HepG2 (cell line): ENCODE data around the gene RAB5B. TPM values are rescaled to one million over a fixed set of nuclear protein-coding genes. Genes with fewer than 3 reads are reported as not detected.
A peak's percentile ranks its signal among the peaks of the same experiment; 100 is the strongest.

ENCODE experiments used
- ATF6 ChIP-seq: sonication (generic); formaldehyde crosslinking; conservative IDR thresholded peaks from 2 replicates; pipeline ENCODE4 v1.4.0; 2020; ENCODE audit warnings: missing genetic modification reagents
- EEA1 ChIP-seq: sonication (generic); formaldehyde crosslinking; IDR thresholded peaks from 2 replicates; pipeline ENCODE4 v1.5.1; 2020; ENCODE audit warnings: mild to moderate bottlenecking, missing genetic modification reagents, borderline replicate concordance
- FOXM1 ChIP-seq: sonication (generic); formaldehyde crosslinking; IDR thresholded peaks from 2 replicates; pipeline ENCODE4 v1.5.0; 2020; ENCODE audit warnings: missing genetic modification reagents
- IKZF4 ChIP-seq: sonication (generic); formaldehyde crosslinking; IDR thresholded peaks from 2 replicates; pipeline ENCODE4 v1.5.1; 2020; ENCODE audit warnings: borderline replicate concordance, mild to moderate bottlenecking, low read depth, missing genetic modification reagents; ENCODE audit errors: not compliant biosample characterization
- ISL2 ChIP-seq: sonication (generic); formaldehyde crosslinking; IDR thresholded peaks from 2 replicates; pipeline ENCODE4 v1.5.0; 2020; ENCODE audit warnings: missing genetic modification reagents
- KDM4B ChIP-seq: sonication (generic); formaldehyde crosslinking; IDR thresholded peaks from 2 replicates; pipeline ENCODE4 v1.4.0; 2020; ENCODE audit warnings: missing genetic modification reagents
- KLF9 ChIP-seq: IDR thresholded peaks from 2 replicates; pipeline ENCODE4 v1.6.1; 2016; ENCODE audit warnings: low read depth
- KMT2A ChIP-seq: sonication (generic); formaldehyde crosslinking; IDR thresholded peaks from 2 replicates; pipeline ENCODE4 v1.4.0; 2020; ENCODE audit warnings: missing genetic modification reagents
- MLLT10 ChIP-seq: sonication (generic); formaldehyde crosslinking; IDR thresholded peaks from 2 replicates; pipeline ENCODE4 v1.4.0; 2020; ENCODE audit warnings: missing genetic modification reagents
- PRPF4 ChIP-seq: fragments of 200-400 bp; formaldehyde crosslinking; IDR thresholded peaks from 2 replicates; pipeline ENCODE4 v1.6.1; 2016; ENCODE audit warnings: low read length, low read depth; ENCODE audit not compliant: poor library complexity, severe bottlenecking
- RFXANK ChIP-seq: IDR thresholded peaks from 2 replicates; pipeline ENCODE4 v1.6.1; 2016
- SRSF9 ChIP-seq: fragments of 200-400 bp; formaldehyde crosslinking; IDR thresholded peaks from 2 replicates; pipeline ENCODE4 v1.6.1; 2018; ENCODE audit warnings: borderline replicate concordance, mild to moderate bottlenecking, low read depth, low read length; ENCODE audit not compliant: insufficient read depth, poor library complexity, severe bottlenecking
- SYNCRIP ChIP-seq: fragments of 200-400 bp; formaldehyde crosslinking; IDR thresholded peaks from 2 replicates; pipeline ENCODE4 v1.6.1; 2018; ENCODE audit warnings: mild to moderate bottlenecking, low read depth, low read length; ENCODE audit not compliant: insufficient read depth
- TEF ChIP-seq: sonication (generic); formaldehyde crosslinking; IDR thresholded peaks from 2 replicates; pipeline ENCODE4 v1.5.0; 2020; ENCODE audit warnings: missing genetic modification reagents
- ZC3H13 ChIP-seq: sonication (generic); formaldehyde crosslinking; IDR thresholded peaks from 2 replicates; pipeline ENCODE4 v1.8.1; 2023; ENCODE audit warnings: mild to moderate bottlenecking, missing genetic modification reagents, moderate library complexity
- ZFP36L1 ChIP-seq: sonication (generic); formaldehyde crosslinking; IDR thresholded peaks from 2 replicates; pipeline ENCODE4 v1.8.0; 2022; ENCODE audit warnings: mild to moderate bottlenecking, missing genetic modification reagents, moderate library complexity
- ZFP91 ChIP-seq: sonication (generic); formaldehyde crosslinking; IDR thresholded peaks from 2 replicates; pipeline ENCODE4 v1.9.0; 2022; ENCODE audit warnings: missing genetic modification reagents, mild to moderate bottlenecking, borderline replicate concordance
- ZNF264 ChIP-seq: sonication (generic); formaldehyde crosslinking; IDR thresholded peaks from 2 replicates; pipeline ENCODE4 v1.4.0; 2020; ENCODE audit warnings: missing genetic modification reagents
- ZNF275 ChIP-seq: sonication (generic); formaldehyde crosslinking; IDR thresholded peaks from 2 replicates; pipeline ENCODE4 v1.8.0; 2022; ENCODE audit warnings: missing genetic modification reagents, mild to moderate bottlenecking, inconsistent platforms, borderline replicate concordance
- ZNF530 ChIP-seq: sonication (generic); formaldehyde crosslinking; IDR thresholded peaks from 2 replicates; pipeline ENCODE4 v1.5.0; 2020; ENCODE audit warnings: low read depth, mild to moderate bottlenecking, missing genetic modification reagents
- ZNF546 ChIP-seq: sonication (generic); formaldehyde crosslinking; conservative IDR thresholded peaks from 2 replicates; pipeline ENCODE4 v1.8.1; 2023; ENCODE audit warnings: mild to moderate bottlenecking, missing genetic modification reagents
- ZNF567 ChIP-seq: sonication (generic); formaldehyde crosslinking; IDR thresholded peaks from 2 replicates; pipeline ENCODE4 v1.8.1; 2023; ENCODE audit warnings: mild to moderate bottlenecking, missing genetic modification reagents, borderline replicate concordance
- ZNF672 ChIP-seq: sonication (generic); formaldehyde crosslinking; IDR thresholded peaks from 2 replicates; pipeline ENCODE4 v1.8.1; 2022; ENCODE audit warnings: missing genetic modification reagents
- ZNF782 ChIP-seq: sonication (generic); formaldehyde crosslinking; IDR thresholded peaks from 2 replicates; pipeline ENCODE4 v1.4.0; 2020; ENCODE audit warnings: missing genetic modification reagents, mild to moderate bottlenecking, borderline replicate concordance
- polyA plus RNA-seq, 8 experiments: library from polyadenylated mRNA; depleted of rRNA in 3 of 8; stranded (reverse) in 7 of 8; unstranded in 1 of 8; fragments of >200 nt; fragmentation: Illumina TruSeq in 4 of 8; extraction: Trizol in 4 of 8; gene quantifications; 2 replicates each; pipeline versions ENCODE4 v1.2.1 to v1.2.3, GENCODE V29; 2011 to 2016; ENCODE audit warnings: low read depth in 4 of 8, missing spikeins in 1 of 8, mixed read lengths in 1 of 8; ENCODE audit not compliant: insufficient read depth in 1 of 8
- total RNA-seq, 5 experiments: library from RNA; depleted of rRNA; stranded (reverse); fragments of >200 nt; fragmentation: Illumina TruSeq; extraction: Trizol; gene quantifications; 2 replicates each; pipeline ENCODE4 v1.2.3, GENCODE V29; 2016; ENCODE audit warnings: low read depth in 1 of 5

Gene RAB5B
- total and polyA plus RNA-seq, 2 of the 13 experiments (the other 11 are each of a cell fraction or from before 2014, with no cell fraction given): 26.0 to 68.3 TPM

- TF ChIP-seq SRSF9 (no peak), ZNF567 (CRISPR knock-in tag) (peak; percentile 68; the same call in 1 of the 2 replicates), ZNF782 (peak; percentile 76; the same call in 1 of the 2 replicates), ZC3H13 (CRISPR knock-in tag) (peak; percentile 72; the same call in 1 of the 2 replicates), ISL2 (CRISPR knock-in tag) (peak; percentile 71; the same call in 1 of the 2 replicates), ATF6 (CRISPR knock-in tag) (peak; percentile 57; the same call in 1 of the 2 replicates), IKZF4 (no peak), ZNF672 (CRISPR knock-in tag) (no peak), RFXANK (CRISPR knock-in tag) (peak; percentile 93), KLF9 (CRISPR knock-in tag) (no peak), ZNF546 (peak; percentile 66; the same call in 1 of the 2 replicates), ZNF275 (CRISPR knock-in tag) (peak; percentile 96), ZFP36L1 (CRISPR knock-in tag) (no peak), FOXM1 (CRISPR knock-in tag) (0 out of 2 replicates have a peak, but pooled peaks have one; percentile 33), ZNF264 (CRISPR knock-in tag) (peak; percentile 76), ZNF530 (CRISPR knock-in tag) (peak; percentile 56; the same call in 1 of the 2 replicates), ZFP91 (CRISPR knock-in tag) (peak; percentile 84; the same call in 1 of the 2 replicates), PRPF4 (no peak), MLLT10 (CRISPR knock-in tag) (0 out of 2 replicates have a peak, but pooled peaks have one; percentile 70), KDM4B (CRISPR knock-in tag) (peak; percentile 70), EEA1 (CRISPR knock-in tag) (no peak; the same call in 1 of the 2 replicates), KMT2A (CRISPR knock-in tag) (peak; percentile 82), TEF (no peak), SYNCRIP (no peak)
These were observed 67.9 kb downstream of the RAB5B start, which contains the start of gene RPS26 (continued) for GRCh38 chr12:56041552-56042429.
